A673 (cell line): Measurements from ENCODE around the gene IRS4. TPM values are rescaled to one million over a fixed set of nuclear protein-coding genes. Genes with fewer than 3 reads are reported as not detected.

Experiments
- BruUV-seq: library from RNA; stranded (reverse); fragments of 400-500 nt; replicated peaks from 2 replicates; lab custom pipeline; 2021; lab: Mats Ljungman, UMichigan
- CTCF ChIA-PET: fragments of 300-600 bp; sonication (Branson Sonifier 250); formaldehyde crosslinking; loops from one replicate; lab custom pipeline; 2022; ENCODE audit warnings: antibody characterized with exemption; lab: Charles Lee
- POLR2A ChIA-PET: fragments of 300-600 bp; sonication (Branson Sonifier 250); formaldehyde crosslinking; loops from one replicate; lab custom pipeline; 2022; ENCODE audit warnings: antibody characterized with exemption; ENCODE audit not compliant: low non-redundant PET; lab: Charles Lee
- DNase-seq: peaks from one replicate; pipeline ENCODE4 v3.0.0-alpha.2; 2015; ENCODE audit warnings: low spot score
- H3K27ac ChIP-seq: fragments of 200-600 bp; sonication (generic); 2 replicates; pipeline ENCODE4 v1.5.1; 2016; ENCODE audit warnings: mixed run types, low read depth, mild to moderate bottlenecking, mixed read lengths, antibody characterized with exemption, low read length; ENCODE audit not compliant: poor library complexity, severe bottlenecking
- H3K27me3 ChIP-seq: fragments of 200-600 bp; sonication (generic); replicated peaks from 2 replicates; pipeline ENCODE4 v1.6.1; 2017; ENCODE audit warnings: mixed run types, low read depth, mild to moderate bottlenecking, mixed read lengths, antibody characterized with exemption, low read length; ENCODE audit not compliant: insufficient read depth, poor library complexity
- H3K36me3 ChIP-seq: fragments of 200-600 bp; sonication (generic); 2 replicates; pipeline ENCODE4 v1.6.1; 2016; ENCODE audit warnings: mixed run types, mild to moderate bottlenecking, mixed read lengths, antibody characterized with exemption, low read length; ENCODE audit not compliant: insufficient read depth, poor library complexity, severe bottlenecking
- H3K4me1 ChIP-seq: fragments of 200-600 bp; sonication (generic); 2 replicates; pipeline ENCODE4 v1.6.1; 2017; ENCODE audit warnings: mixed run types, mild to moderate bottlenecking, mixed read lengths, antibody characterized with exemption, low read length; ENCODE audit not compliant: insufficient read depth, poor library complexity, severe bottlenecking
- H3K4me3 ChIP-seq: fragments of 200-600 bp; sonication (generic); 2 replicates; pipeline ENCODE4 v1.5.1; 2016; ENCODE audit warnings: low read depth, mixed run types, mild to moderate bottlenecking, mixed read lengths, low read length; ENCODE audit not compliant: poor library complexity, severe bottlenecking
- H3K9me3 ChIP-seq: fragments of 200-600 bp; sonication (generic); 2 replicates; pipeline ENCODE4 v1.6.1; 2016; ENCODE audit warnings: mixed run types, low read depth, mild to moderate bottlenecking, mixed read lengths, antibody characterized with exemption, low read length; ENCODE audit not compliant: poor library complexity, severe bottlenecking
- CTCF ChIP-seq: fragments of 300-800, 200-600 bp; sonication (generic); conservative IDR thresholded peaks from 2 replicates; pipeline ENCODE4 v1.5.1; 2017; ENCODE audit warnings: low read depth, mild to moderate bottlenecking, antibody characterized with exemption, low read length, moderate library complexity, mixed read lengths
- EZH2 ChIP-seq: fragments of 200-600 bp; sonication (generic); IDR thresholded peaks from 2 replicates; pipeline ENCODE4 v1.6.1; 2017; ENCODE audit warnings: borderline replicate concordance, low read depth, mild to moderate bottlenecking, mixed read lengths, antibody characterized with exemption, low read length; ENCODE audit not compliant: poor library complexity, severe bottlenecking
- intact Hi-C: fragments of 100-400 bp; cut with micrococcal nuclease; formaldehyde crosslinking; loops from one replicate; pipeline ENCODE4 v1.10.0; 2022; ENCODE audit not compliant: unreplicated experiment
- total RNA-seq: library from RNA; stranded (reverse); gene quantifications from 2 replicates; pipeline ENCODE4 v1.2.3, GENCODE V29; 2021

Gene IRS4
- total RNA-seq, 1 experiment from 2014 or later, result not detected

- Histone ChIP-seq H3K27me3 (peaks cover 45% of the 10 kb centered on the region), H3K9me3 (no peaks in the 10 kb centered on the region), H3K4me1 (no peaks in the 10 kb centered on the region), H3K4me3 (no peak overlapping the region), H3K27ac (no peak overlapping the region), H3K36me3 (no peaks in the 10 kb centered on the region)
- intact Hi-C loops, result no loop called here
- TF ChIP-seq EZH2 (no peak), CTCF (no peak)
- BruUV-seq, result no TSS peak
- CTCF ChIA-PET, result no interaction called here
- DNase-seq, result no peak
- POLR2A ChIA-PET, result no interaction called here
Measured at GRCh38 chrX:108740299-108740774, 4.0 kb upstream of the IRS4 start.

GRCh38 chrX:108737754-108738153 is 1.4 kb upstream of the IRS4 start:
- CTCF ChIA-PET, result no interaction called here
- TF ChIP-seq CTCF (no peak), EZH2 (no peak)
- H3K27me3 ChIP-seq, result peaks cover 70% of the 10 kb centered on the region
- BruUV-seq, result no TSS peak
- H3K36me3 ChIP-seq, result no peaks in the 10 kb centered on the region
- H3K4me3 ChIP-seq, result no peak overlapping the region
- intact Hi-C loops, result no loop called here
- no peak overlapping the region for H3K27ac ChIP-seq
- POLR2A ChIA-PET, result no interaction called here
- no peaks in the 10 kb centered on the region for H3K4me1 ChIP-seq
- DNase-seq, result no peak
- H3K9me3 ChIP-seq, result no peaks in the 10 kb centered on the region

GRCh38 chrX:108735679-108736508 is 469 bp downstream of the IRS4 start:
- ChIA-PET CTCF (no interaction called here), POLR2A (no interaction called here)
- Histone ChIP-seq H3K9me3 (no peaks in the 10 kb centered on the region), H3K27ac (no peak overlapping the region), H3K36me3 (no peaks in the 10 kb centered on the region), H3K4me3 (peak overlapping the region; percentile 19), H3K27me3 (peaks cover 82% of the 10 kb centered on the region), H3K4me1 (no peaks in the 10 kb centered on the region)
- DNase-seq, result no peak
- no TSS peak for BruUV-seq
- peak; percentile 61 for TF ChIP-seq EZH2
- no peak for TF ChIP-seq CTCF
- intact Hi-C loops, result no loop called here
